Calu3 (cell line): Measurements from ENCODE around the gene CCSER2. TPM values are rescaled to one million over a fixed set of nuclear protein-coding genes. Genes with fewer than 3 reads are reported as not detected.
"Not testable (repeated sequence)": the region's sequence is repeated elsewhere in the genome, so short reads cannot be mapped to it uniquely, and the experiment has no call there.

Experiments
- Bru-seq: library from RNA; stranded (reverse); fragments of 400-500 nt; gene quantifications from one replicate; lab custom pipeline; 2021; lab: Mats Ljungman, UMichigan
- BruChase-seq, 2 experiments: library from RNA; stranded (reverse); fragments of 400-500 nt; gene quantifications; one replicate each; lab custom pipeline; 2021; lab: Mats Ljungman, UMichigan
- BruUV-seq: library from RNA; stranded (reverse); fragments of 400-500 nt; replicated peaks from 2 replicates; lab custom pipeline; 2021; lab: Mats Ljungman, UMichigan
- CTCF ChIA-PET: fragments of 300-600 bp; sonication (Branson Sonifier 250); formaldehyde crosslinking; loops from one replicate; lab custom pipeline; 2022; ENCODE audit warnings: antibody characterized with exemption; lab: Charles Lee
- DNase-seq: peaks from one replicate; pipeline ENCODE4 v3.0.0; 2022
- H3K27ac Mint-ChIP-seq: one replicate; pipeline ENCODE4 v1.8.0; 2022; ENCODE audit warnings: mixed read lengths; ENCODE audit not compliant: unreplicated experiment
- H3K27me3 Mint-ChIP-seq: one replicate; pipeline ENCODE4 v1.8.0; 2022; ENCODE audit warnings: mixed read lengths; ENCODE audit not compliant: unreplicated experiment
- H3K36me3 Mint-ChIP-seq: one replicate; pipeline ENCODE4 v1.8.0; 2022; ENCODE audit warnings: mild to moderate bottlenecking, moderate library complexity, mixed read lengths; ENCODE audit not compliant: insufficient read depth, unreplicated experiment
- H3K4me1 Mint-ChIP-seq: one replicate; pipeline ENCODE4 v1.8.0; 2022; ENCODE audit warnings: mild to moderate bottlenecking, low read depth, mixed read lengths; ENCODE audit not compliant: unreplicated experiment
- H3K4me3 Mint-ChIP-seq: one replicate; pipeline ENCODE4 v1.8.0; 2022; ENCODE audit warnings: mild to moderate bottlenecking, low read depth, moderate library complexity, mixed read lengths; ENCODE audit not compliant: unreplicated experiment
- H3K9me3 Mint-ChIP-seq: one replicate; pipeline ENCODE4 v1.8.0; 2022; ENCODE audit warnings: low read depth, mixed read lengths; ENCODE audit not compliant: unreplicated experiment
- CTCF ChIP-seq: fragments of 200-600 bp; IDR thresholded peaks from one replicate; pipeline ENCODE4 v1.8.0; 2022; ENCODE audit warnings: antibody characterized with exemption; ENCODE audit not compliant: unreplicated experiment
- intact Hi-C: fragments of 100-400 bp; cut with micrococcal nuclease; formaldehyde crosslinking; loops from one replicate; pipeline ENCODE4 v1.10.0; 2022; ENCODE audit not compliant: unreplicated experiment
- long read RNA-seq: library from polyadenylated mRNA; stranded (forward); transcript quantifications from one replicate; pipeline ENCODE4 v2.0.0, GENCODE V29; 2022
- total RNA-seq: library from RNA; stranded (reverse); gene quantifications from 2 replicates; pipeline ENCODE4 v1.2.3, GENCODE V29; 2022

Gene CCSER2, protein sequence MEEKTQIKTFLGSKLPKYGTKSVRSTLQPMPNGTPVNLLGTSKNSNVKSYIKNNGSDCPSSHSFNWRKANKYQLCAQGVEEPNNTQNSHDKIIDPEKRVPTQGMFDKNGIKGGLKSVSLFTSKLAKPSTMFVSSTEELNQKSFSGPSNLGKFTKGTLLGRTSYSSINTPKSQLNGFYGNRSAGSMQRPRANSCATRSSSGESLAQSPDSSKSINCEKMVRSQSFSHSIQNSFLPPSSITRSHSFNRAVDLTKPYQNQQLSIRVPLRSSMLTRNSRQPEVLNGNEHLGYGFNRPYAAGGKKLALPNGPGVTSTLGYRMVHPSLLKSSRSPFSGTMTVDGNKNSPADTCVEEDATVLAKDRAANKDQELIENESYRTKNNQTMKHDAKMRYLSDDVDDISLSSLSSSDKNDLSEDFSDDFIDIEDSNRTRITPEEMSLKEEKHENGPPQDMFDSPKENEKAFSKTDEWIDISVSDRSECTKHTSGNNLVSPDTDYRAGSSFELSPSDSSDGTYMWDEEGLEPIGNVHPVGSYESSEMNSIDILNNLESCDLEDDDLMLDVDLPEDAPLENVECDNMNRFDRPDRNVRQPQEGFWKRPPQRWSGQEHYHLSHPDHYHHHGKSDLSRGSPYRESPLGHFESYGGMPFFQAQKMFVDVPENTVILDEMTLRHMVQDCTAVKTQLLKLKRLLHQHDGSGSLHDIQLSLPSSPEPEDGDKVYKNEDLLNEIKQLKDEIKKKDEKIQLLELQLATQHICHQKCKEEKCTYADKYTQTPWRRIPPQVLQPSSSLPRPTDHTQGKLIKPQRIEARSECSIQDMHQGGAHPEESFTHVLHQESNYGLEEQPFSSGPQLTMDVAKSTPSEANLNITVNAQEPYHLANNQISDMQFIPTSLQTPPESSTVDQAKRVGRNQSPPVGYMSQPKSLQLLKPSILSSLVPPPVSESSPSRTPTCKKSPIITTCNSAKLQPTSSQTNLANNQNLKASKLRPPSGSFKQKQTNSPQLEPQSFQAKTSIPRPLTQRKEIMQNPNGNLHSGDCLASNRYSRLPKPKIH
- total RNA-seq, result 20.6 and 27.8 TPM in 2 replicates
- percentile 73 among the genes with signal in this experiment for Bru-seq, nascent RNA
- percentile 60 among the genes with signal in this experiment for BruChase-seq, experiment 1, labeled RNA remaining after a 6-hour chase
- percentile 61 among the genes with signal in this experiment for BruChase-seq, experiment 2, labeled RNA remaining after a 2-hour chase
- long read RNA-seq, full-length matches to known transcripts, result 7 of 9 reads
- long read RNA-seq, partial matches to known transcripts, result 0 of 9 reads
- long read RNA-seq, other reads (novel, unspliced or antisense), result 2 of 9 reads

- no peak for TF ChIP-seq CTCF
- Mint-ChIP-seq H3K27ac (peak within 1 kb of the TSS; percentile 77), H3K36me3 (peaks cover 15% of the 10 kb centered on the region), H3K27me3 (no peaks in the 10 kb centered on the region), H3K4me3 (peak within 1 kb of the TSS; percentile 67), H3K4me1 (peaks cover 11% of the 10 kb centered on the region), H3K9me3 (no peaks in the 10 kb centered on the region)
- CTCF ChIA-PET, result no interaction called here
- no TSS peak for BruUV-seq
- DNase-seq, result peak; percentile 97
- intact Hi-C loops, result no loop called here
These were observed at the start of gene CCSER2 for GRCh38 chr10:84328418-84329195. CCSER2 (plus strand) TSS chr10:84328589; CDS start chr10:84371053, 42,464 bp downstream.

DNA sequence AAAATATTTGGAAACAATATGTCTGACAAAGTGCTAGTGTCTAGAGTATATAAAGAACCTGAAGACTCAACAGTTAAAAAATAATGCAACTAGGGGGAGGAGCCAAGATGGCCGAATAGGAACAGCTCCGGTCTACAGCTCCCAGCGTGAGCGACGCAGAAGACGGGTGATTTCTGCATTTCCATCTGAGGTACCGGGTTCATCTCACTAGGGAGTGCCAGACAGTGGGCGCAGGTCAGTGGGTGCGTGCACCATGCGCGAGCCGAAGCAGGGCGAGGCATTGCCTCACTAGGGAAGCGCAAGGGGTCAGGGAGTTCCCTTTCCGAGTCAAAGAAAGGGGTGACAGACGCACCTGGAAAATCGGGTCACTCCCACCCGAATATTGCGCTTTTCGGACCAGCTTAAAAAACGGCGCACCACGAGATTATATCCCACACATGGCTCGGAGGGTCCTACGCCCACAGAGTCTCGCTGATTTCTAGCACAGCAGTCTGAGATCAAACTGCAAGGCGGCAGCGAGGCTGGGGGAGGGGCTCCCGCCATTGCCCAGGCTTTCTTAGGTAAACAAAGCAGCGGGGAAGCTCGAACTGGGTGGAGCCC, 48.4 kb upstream of the CCSER2 start:
- H3K4me3 Mint-ChIP-seq, H3K9me3 Mint-ChIP-seq, CTCF ChIA-PET, H3K27ac Mint-ChIP-seq, intact Hi-C loops, DNase-seq, H3K4me1 Mint-ChIP-seq, BruUV-seq, H3K36me3 Mint-ChIP-seq: not testable (repeated sequence)
- peaks cover 28% of the 10 kb centered on the region for H3K27me3 Mint-ChIP-seq

DNA sequence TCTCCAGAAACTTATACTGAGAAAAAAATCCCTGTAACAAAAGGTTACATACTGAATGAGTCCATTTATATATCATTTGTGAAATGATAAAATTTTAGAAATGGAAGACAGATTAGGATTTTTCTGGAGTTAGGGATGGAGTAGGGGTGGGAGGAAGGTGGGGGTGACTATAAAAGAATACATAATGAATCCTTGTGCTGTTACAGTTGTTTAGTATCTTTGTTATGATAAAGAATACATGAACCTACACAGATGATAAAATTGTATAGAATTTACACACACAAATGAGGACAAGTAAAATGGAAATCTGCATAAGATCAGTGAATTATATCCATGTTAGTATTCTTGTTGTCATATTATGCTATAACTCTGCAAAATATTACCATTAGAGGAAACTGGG, 41.7 kb upstream of the CCSER2 start:
- no peaks in the 10 kb centered on the region for H3K9me3 Mint-ChIP-seq
- no peaks in the 10 kb centered on the region for H3K36me3 Mint-ChIP-seq
- TF ChIP-seq CTCF, result no peak
- BruUV-seq, result no TSS peak
- DNase-seq, result no peak
- intact Hi-C loops, result no loop called here
- CTCF ChIA-PET, result no interaction called here
- no peak overlapping the region for H3K27ac Mint-ChIP-seq
- H3K4me1 Mint-ChIP-seq, result no peaks in the 10 kb centered on the region
- no peak overlapping the region for H3K4me3 Mint-ChIP-seq
- peaks cover 33% of the 10 kb centered on the region for H3K27me3 Mint-ChIP-seq

- H3K36me3 Mint-ChIP-seq, result no peaks in the 10 kb centered on the region
- no TSS peak for BruUV-seq
- no peaks in the 10 kb centered on the region for H3K9me3 Mint-ChIP-seq
- no peaks in the 10 kb centered on the region for H3K4me1 Mint-ChIP-seq
- TF ChIP-seq CTCF, result no peak
- CTCF ChIA-PET, result no interaction called here
- H3K27ac Mint-ChIP-seq, result no peak overlapping the region
- intact Hi-C loops, result no loop called here
- no peak for DNase-seq
- H3K4me3 Mint-ChIP-seq, result no peak overlapping the region
- H3K27me3 Mint-ChIP-seq, result peaks cover 33% of the 10 kb centered on the region
These were observed 40.2 kb upstream of the CCSER2 start for GRCh38 chr10:84288151-84288550.
